OCI-LY3 (cell line): ENCODE measurements around the gene SPTAN1.

Experiments
- CTCF ChIP-seq: fragments of 200-600, 300-600 bp; sonication (generic); IDR thresholded peaks from 2 replicates; pipeline ENCODE4 v1.5.1; 2014; ENCODE audit warnings: antibody characterized with exemption, low read length, low read depth
- EZH2phosphoT487 ChIP-seq: fragments of 200-600 bp; shearing (Covaris generic); IDR thresholded peaks from 2 replicates; pipeline ENCODE4 v1.6.1; 2018; ENCODE audit warnings: antibody characterized with exemption, mixed run types, low read depth

GRCh38 chr9:128600099-128600498 lies 47.7 kb downstream of the SPTAN1 start:
- TF ChIP-seq CTCF (no peak), EZH2phosphoT487 (no peak)
